HCT116 (cell line): ENCODE measurements around the gene RCOR1. TPM values are rescaled to one million over a fixed set of nuclear protein-coding genes. Genes with fewer than 3 reads are reported as not detected.

Experiments used
- ATAC-seq: fragments of 200-7000 bp; cut with Tn5 transposase; 2 replicates; pipeline ENCODE4 v1.9.1; 2020; ENCODE audit warnings: mild to moderate bottlenecking, moderate library complexity
- BruUV-seq: library from RNA; stranded (reverse); fragments of 400-500 nt; replicated peaks from 2 replicates; lab custom pipeline; 2021; lab: Mats Ljungman, UMichigan
- CTCF ChIA-PET: fragments of 300-600 bp; sonication (Branson Sonifier 250); formaldehyde crosslinking; loops from one replicate; lab custom pipeline; 2021; ENCODE audit warnings: antibody characterized with exemption; lab: Charles Lee
- POLR2A ChIA-PET: fragments of 300-600, 350-600 bp; sonication (Branson Sonifier 250); formaldehyde crosslinking; loops from one replicate; lab custom pipeline; 2021; ENCODE audit warnings: antibody characterized with exemption; lab: Charles Lee
- RAD21 ChIA-PET, 2 experiments: fragments of 300-600 bp; sonication (Branson Sonifier 250); formaldehyde crosslinking; loops; one replicate each; lab custom pipeline; 2023; ENCODE audit warnings: low total read pairs in 2 of 2; ENCODE audit not compliant: uncharacterized antibody in 2 of 2, unreplicated experiment in 2 of 2, low non-redundant PET in 1 of 2; lab: Charles Lee
- DNase-seq: peaks from one replicate; pipeline ENCODE4 v3.0.0-alpha.2; 2010; ENCODE audit warnings: low read depth, low spot score
- H2AFZ ChIP-seq: fragments of 200-600 bp; shearing (Covaris generic), sonication (generic); 2 replicates; pipeline ENCODE4 v1.6.1; 2017; ENCODE audit warnings: low read depth, mixed run types, mixed read lengths, antibody characterized with exemption, low read length; ENCODE audit not compliant: poor library complexity, severe bottlenecking
- H3K27ac ChIP-seq: 2 replicates; pipeline ENCODE4 v1.5.1; 2012; ENCODE audit warnings: low read depth, low read length
- H3K27me3 ChIP-seq: fragments of 200-600 bp; sonication (generic); 2 replicates; pipeline ENCODE4 v1.6.1; 2016; ENCODE audit warnings: mixed run types, low read length, mixed read lengths; ENCODE audit not compliant: insufficient read depth
- H3K36me3 ChIP-seq, 2 experiments: fragments of 200-500 bp in 1 of 2; fragments of 200-600 bp in 1 of 2; sonication (Bioruptor generic) in 1 of 2; sonication (generic) in 1 of 2; 2 replicates each; pipeline versions ENCODE4 v1.5.1 to v1.6.1; 2014 to 2016; ENCODE audit warnings: low read length in 2 of 2, inconsistent platforms in 1 of 2, mixed read lengths in 1 of 2, mixed run types in 1 of 2; ENCODE audit not compliant: insufficient read depth in 2 of 2, control insufficient read depth in 1 of 2
- H3K4me1 ChIP-seq, 2 experiments: fragments of 200-600 bp in 1 of 2; sonication (generic) in 1 of 2; 2 replicates each; pipeline versions ENCODE4 v1.5.1 to v1.6.1; 2012 to 2017; ENCODE audit warnings: low read length in 2 of 2, inconsistent platforms in 1 of 2, mild to moderate bottlenecking in 1 of 2, mixed read lengths in 1 of 2, mixed run types in 1 of 2, moderate library complexity in 1 of 2; ENCODE audit not compliant: insufficient read depth in 2 of 2, control insufficient read depth in 1 of 2
- H3K4me2 ChIP-seq: fragments of 200-600 bp; sonication (generic); 2 replicates; pipeline ENCODE4 v1.6.1; 2017; ENCODE audit warnings: mixed run types, low read length, mixed read lengths
- H3K4me3 ChIP-seq, 2 experiments: fragments of 200-600 bp in 1 of 2; sonication (generic) in 1 of 2; replicated peaks in 1 of 2; 2 replicates each; pipeline ENCODE4 v1.5.1; 2011 to 2016; ENCODE audit warnings: low read length in 2 of 2, control low read depth in 1 of 2, low read depth in 1 of 2, mild to moderate bottlenecking in 1 of 2, mixed read lengths in 1 of 2, mixed run types in 1 of 2
- H3K79me2 ChIP-seq: fragments of 200-600 bp; sonication (generic); 2 replicates; pipeline ENCODE4 v1.6.1; 2017; ENCODE audit warnings: mild to moderate bottlenecking, mixed run types, low read length, moderate library complexity, mixed read lengths; ENCODE audit not compliant: insufficient read depth
- H3K9ac ChIP-seq: fragments of 200-600 bp; sonication (generic); 2 replicates; pipeline ENCODE4 v1.6.1; 2016; ENCODE audit warnings: low read length, mixed read lengths
- H3K9me2 ChIP-seq: fragments of 200-600 bp; sonication (generic), shearing (Covaris generic); 2 replicates; pipeline ENCODE4 v1.6.1; 2017; ENCODE audit warnings: mixed run types, mild to moderate bottlenecking, moderate library complexity; ENCODE audit not compliant: insufficient read depth
- H3K9me3 ChIP-seq, 2 experiments: fragments of 200-500 bp in 1 of 2; fragments of 200-600 bp in 1 of 2; sonication (Bioruptor generic) in 1 of 2; sonication (generic) in 1 of 2; 2 replicates each; pipeline ENCODE4 v1.6.1; 2014 to 2017; ENCODE audit warnings: low read length in 2 of 2, mixed read lengths in 2 of 2, inconsistent platforms in 1 of 2, low read depth in 1 of 2, mild to moderate bottlenecking in 1 of 2, mixed run types in 1 of 2, moderate library complexity in 1 of 2; ENCODE audit not compliant: control insufficient read depth in 1 of 2, insufficient read depth in 1 of 2
- H4K20me1 ChIP-seq: fragments of 200-600 bp; sonication (generic), shearing (Covaris generic); 2 replicates; pipeline ENCODE4 v1.6.1; 2017; ENCODE audit warnings: mixed run types, mild to moderate bottlenecking, moderate library complexity; ENCODE audit not compliant: insufficient read depth
- CBX3 ChIP-seq: IDR thresholded peaks from 2 replicates; pipeline ENCODE4 v1.6.1; 2012; ENCODE audit warnings: low read depth
- CTCF ChIP-seq, 3 experiments: fragments of 200-600 bp in 1 of 3; sonication (generic) in 1 of 3; IDR thresholded peaks in 2 of 3; conservative IDR thresholded peaks in 1 of 3; 2 replicates each; pipeline ENCODE4 v1.5.1; 2012 to 2017; ENCODE audit warnings: low read depth in 2 of 3, low read length in 2 of 3, antibody characterized with exemption in 1 of 3, borderline replicate concordance in 1 of 3, control low read depth in 1 of 3, mild to moderate bottlenecking in 1 of 3, mixed read lengths in 1 of 3, mixed run types in 1 of 3, moderate library complexity in 1 of 3; ENCODE audit not compliant: insufficient read depth in 1 of 3
- EGR1 ChIP-seq: IDR thresholded peaks from 2 replicates; pipeline ENCODE4 v1.6.1; 2012; ENCODE audit warnings: low read depth
- ELF1 ChIP-seq: IDR thresholded peaks from 2 replicates; pipeline ENCODE4 v1.6.1; 2012; ENCODE audit warnings: low read depth, borderline replicate concordance
- EZH2 ChIP-seq: fragments of 200-600 bp; sonication (generic); IDR thresholded peaks from 2 replicates; pipeline ENCODE4 v1.6.1; 2017; ENCODE audit warnings: antibody characterized with exemption, mixed run types
- EZH2phosphoT487 ChIP-seq: fragments of 200-600 bp; IDR thresholded peaks from 2 replicates; pipeline ENCODE4 v1.6.1; 2018; ENCODE audit warnings: antibody characterized with exemption, borderline replicate concordance
- FOSL1 ChIP-seq: IDR thresholded peaks from 2 replicates; pipeline ENCODE4 v1.6.1; 2012; ENCODE audit warnings: low read depth
- JUND ChIP-seq: IDR thresholded peaks from 2 replicates; pipeline ENCODE4 v1.6.1; 2012
- MAX ChIP-seq: IDR thresholded peaks from 2 replicates; pipeline ENCODE4 v1.6.1; 2012
- POLR2A ChIP-seq: IDR thresholded peaks from 2 replicates; pipeline ENCODE4 v1.7.0; 2011; ENCODE audit warnings: borderline replicate concordance; ENCODE audit not compliant: insufficient read depth, insufficient read length; ENCODE audit errors: extremely low read depth
- POLR2AphosphoS5 ChIP-seq: IDR thresholded peaks from 2 replicates; pipeline ENCODE4 v1.6.1; 2011; ENCODE audit warnings: mild to moderate bottlenecking, low read depth, low read length, moderate library complexity
- RAD21 ChIP-seq: IDR thresholded peaks from 2 replicates; pipeline ENCODE4 v1.6.1; 2012; ENCODE audit warnings: low read depth, mild to moderate bottlenecking
- REST ChIP-seq: IDR thresholded peaks from 2 replicates; pipeline ENCODE4 v1.6.1; 2012; ENCODE audit warnings: low read depth
- SIN3A ChIP-seq: IDR thresholded peaks from 2 replicates; pipeline ENCODE4 v1.6.1; 2012; ENCODE audit warnings: low read depth
- TCF7L2 ChIP-seq: IDR thresholded peaks from 2 replicates; pipeline ENCODE4 v1.7.0; 2011; ENCODE audit warnings: borderline replicate concordance, inconsistent platforms; ENCODE audit not compliant: insufficient read depth, insufficient read length; ENCODE audit errors: extremely low read depth
- YY1 ChIP-seq: IDR thresholded peaks from 2 replicates; pipeline ENCODE4 v1.6.1; 2011; ENCODE audit warnings: low read length, low read depth, moderate library complexity, mild to moderate bottlenecking; ENCODE audit not compliant: insufficient replicate concordance; ENCODE audit errors: extremely low read depth
- ZBTB33 ChIP-seq: IDR thresholded peaks from 2 replicates; pipeline ENCODE4 v1.6.1; 2011; ENCODE audit warnings: mild to moderate bottlenecking, low read length, moderate library complexity; ENCODE audit not compliant: insufficient replicate concordance; ENCODE audit errors: extremely low read depth
- ZFX ChIP-seq: fragments of 450-650 bp; IDR thresholded peaks from 2 replicates; pipeline ENCODE4 v1.6.1; 2017
- ZNF274 ChIP-seq: fragments of 200-500 bp; sonication (Bioruptor generic); IDR thresholded peaks from 2 replicates; pipeline ENCODE4 v1.6.1; 2014; ENCODE audit warnings: mild to moderate bottlenecking, low read depth, low read length, inconsistent platforms
- intact Hi-C: fragments of 100-400 bp; cut with micrococcal nuclease; formaldehyde crosslinking; loops from 2 replicates; pipeline ENCODE4 v1.10.0; 2022
- total RNA-seq: library from RNA; stranded (reverse); gene quantifications from one replicate; pipeline ENCODE4 v1.2.1, GENCODE V29; 2021; ENCODE audit not compliant: unreplicated experiment

RCOR1 gene
- total RNA-seq, 1 experiment from 2014 or later = 30.7 TPM

DNA sequence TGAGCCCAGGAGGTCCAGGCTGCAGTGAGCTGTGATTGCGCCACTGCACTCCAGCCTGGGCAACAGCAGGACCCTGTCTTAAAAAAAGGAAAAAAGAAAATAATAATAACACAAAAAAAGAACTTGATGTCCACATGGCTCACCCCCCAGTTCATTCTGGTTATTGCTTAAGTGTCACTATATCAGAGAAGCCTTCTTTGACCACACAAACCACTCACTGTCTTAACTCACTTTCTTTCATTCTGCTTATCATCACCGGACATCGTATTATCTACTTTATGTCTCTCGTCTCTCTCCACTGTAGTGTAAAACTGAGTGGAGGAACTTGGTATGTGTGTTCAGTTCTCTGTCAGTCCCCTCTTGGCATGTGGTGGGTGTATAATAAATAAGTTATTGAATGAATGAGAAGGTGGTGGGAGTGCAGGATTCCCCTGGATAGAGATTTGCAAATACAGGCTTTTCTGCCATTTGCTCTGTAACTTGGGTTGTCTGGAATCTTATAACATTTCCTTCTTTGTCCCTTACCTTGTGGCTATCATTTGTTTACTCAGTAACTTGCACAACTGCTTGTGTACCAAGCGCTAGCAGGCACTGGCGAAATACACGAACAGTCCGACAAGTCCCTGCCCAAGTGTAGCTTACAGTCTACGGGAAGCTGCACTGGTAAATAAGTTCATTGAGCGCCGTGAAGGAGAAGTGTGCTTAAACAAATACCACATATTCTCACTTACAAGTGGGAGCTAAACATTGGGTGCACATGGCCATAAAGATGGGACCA lies 98.2 kb downstream of the RCOR1 start:
- no peak for TF ChIP-seq POLR2A
- no peak for TF ChIP-seq JUND
- no peak for TF ChIP-seq FOSL1
- no peak for TF ChIP-seq CBX3
- TF ChIP-seq YY1 = no peak
- TF ChIP-seq SIN3A = no peak
- no peak for TF ChIP-seq ELF1
- TF ChIP-seq EZH2 = no peak
- no peak for TF ChIP-seq ZFX
- TF ChIP-seq POLR2AphosphoS5 = no peak
- TF ChIP-seq EZH2phosphoT487 = no peak
- no peak for TF ChIP-seq TCF7L2
- TF ChIP-seq CTCF (IDR thresholded peaks at IDR 0.05 in 2 of 3, conservative IDR thresholded peaks at IDR 0.05 in 1 of 3; ENCODE audit: borderline replicate concordance in 1 of 3, insufficient read depth in 1 of 3, low read depth in 2 of 3, low read length in 2 of 3) = no peak
- TF ChIP-seq EGR1 = no peak
- TF ChIP-seq REST = no peak
- no peak for TF ChIP-seq MAX
- no peak for TF ChIP-seq RAD21
- TF ChIP-seq ZBTB33 = no peak
- TF ChIP-seq ZNF274 = no peak
- Histone ChIP-seq H3K27ac (no peak overlapping the region), H4K20me1 (peaks cover 5% of the 10 kb centered on the region; the same call in 1 of the 2 replicates), H3K9me2 (no peaks in the 10 kb centered on the region), H3K4me1 (no peaks in the 10 kb centered on the region; a peak in 1 of 4 replicates), H3K79me2 (peaks cover 86% of the 10 kb centered on the region), H3K36me3 (no peaks in the 10 kb centered on the region), H3K27me3 (no peaks in the 10 kb centered on the region), H3K4me2 (no peak overlapping the region), H3K9me3 (no peaks in the 10 kb centered on the region), H3K4me3 (no peak overlapping the region), H3K9ac (no peak overlapping the region), H2AFZ (no peak overlapping the region)
- ATAC-seq (no peak), DNase-seq (no peak)
- ChIA-PET POLR2A (no interaction called here), RAD21 (interaction anchor here in 1 of 2 experiments (0.6 kb wide), 1 partner anchor 222 kb away, joined by 4 read pairs; no protein-coding TSS in a partner anchor), CTCF (no interaction called here)
- no TSS peak for BruUV-seq
- intact Hi-C loops = no loop called here
